SK-N-SH (cell line): ENCODE measurements around the gene ZFYVE26. TPM values are rescaled to one million over a fixed set of nuclear protein-coding genes. Genes with fewer than 3 reads are reported as not detected.
"Not testable (repeated sequence)": the region's sequence is repeated elsewhere in the genome, so short reads cannot be mapped to it uniquely, and the experiment has no call there.

Experiments
- CTCF ChIA-PET: fragments of 300-600, 350-600 bp; formaldehyde crosslinking; extraction: SDS; loops from one replicate; lab custom pipeline; 2021; lab: Yijun Ruan, JAX
- POLR2A ChIA-PET: fragments of 350-600 bp; sonication (Branson Sonifier 250); formaldehyde crosslinking; extraction: SDS; loops from one replicate; lab custom pipeline; 2020; ENCODE audit warnings: antibody characterized with exemption, inconsistent platforms; lab: Yijun Ruan, JAX
- DNase-seq: peaks from one replicate; pipeline ENCODE4 v3.0.0; 2012
- H2AFZ ChIP-seq: fragments of 200-600 bp; sonication (generic); 2 replicates; pipeline ENCODE4 v1.8.1; 2016; ENCODE audit warnings: antibody characterized with exemption, mild to moderate bottlenecking, low read depth
- H3F3A ChIP-seq: fragments of 200-600 bp; sonication (generic); replicated peaks from 2 replicates; pipeline ENCODE3; 2016; ENCODE audit warnings: antibody characterized with exemption, mild to moderate bottlenecking; ENCODE audit not compliant: insufficient read depth
- H3K27ac ChIP-seq, 2 experiments: fragments of 200-500 bp in 1 of 2; fragments of 200-600 bp in 1 of 2; sonication (Bioruptor generic) in 1 of 2; sonication (generic), shearing (Covaris generic) in 1 of 2; 2 replicates each; pipeline versions ENCODE4 v1.5.1 to v1.6.1; 2014 to 2016; ENCODE audit warnings: low read depth in 2 of 2, inconsistent platforms in 1 of 2, low read length in 1 of 2, mild to moderate bottlenecking in 1 of 2, mixed read lengths in 1 of 2
- H3K27me3 ChIP-seq: fragments of 200-600 bp; sonication (generic), shearing (Covaris generic); 2 replicates; pipeline ENCODE4 v1.6.1; 2016; ENCODE audit warnings: mixed run types; ENCODE audit not compliant: insufficient read depth
- H3K36me3 ChIP-seq, 2 experiments: fragments of 200-500 bp in 1 of 2; fragments of 200-600 bp in 1 of 2; sonication (Bioruptor generic) in 1 of 2; sonication (generic) in 1 of 2; replicated peaks in 1 of 2; 2 replicates each; pipeline versions ENCODE3 to v1.5.1; 2014 to 2016; ENCODE audit warnings: low read length in 1 of 2, mild to moderate bottlenecking in 1 of 2; ENCODE audit not compliant: insufficient read depth in 2 of 2, control insufficient read depth in 1 of 2
- H3K4me1 ChIP-seq, 2 experiments: fragments of 200-500 bp in 1 of 2; fragments of 200-600 bp in 1 of 2; sonication (Bioruptor generic) in 1 of 2; sonication (generic), shearing (Covaris generic) in 1 of 2; 2 replicates each; pipeline versions ENCODE4 v1.5.1 to v1.6.1; 2014 to 2016; ENCODE audit warnings: low read depth in 1 of 2, low read length in 1 of 2, mixed run types in 1 of 2; ENCODE audit not compliant: insufficient read depth in 2 of 2, control insufficient read depth in 1 of 2
- H3K4me2 ChIP-seq: fragments of 200-600 bp; sonication (generic), shearing (Covaris generic); 2 replicates; pipeline ENCODE4 v1.6.1; 2017; ENCODE audit warnings: mixed run types
- H3K4me3 ChIP-seq, 2 experiments: fragments of 200-500 bp in 1 of 2; fragments of 200-600 bp in 1 of 2; sonication (Bioruptor generic) in 1 of 2; sonication (generic), shearing (Covaris generic) in 1 of 2; 2 replicates each; pipeline versions ENCODE4 v1.5.1 to v1.8.1; 2014 to 2016; ENCODE audit warnings: low read depth in 2 of 2, inconsistent platforms in 1 of 2, low read length in 1 of 2, mild to moderate bottlenecking in 1 of 2, mixed read lengths in 1 of 2, moderate library complexity in 1 of 2
- H3K79me2 ChIP-seq: fragments of 200-600 bp; sonication (generic); 2 replicates; pipeline ENCODE4 v1.8.1; 2017; ENCODE audit warnings: mild to moderate bottlenecking; ENCODE audit not compliant: insufficient read depth
- H3K9ac ChIP-seq: fragments of 200-600 bp; sonication (generic); 2 replicates; pipeline ENCODE4 v1.6.1; 2017; ENCODE audit warnings: mixed run types
- H3K9me2 ChIP-seq: fragments of 200-600 bp; sonication (generic); 2 replicates; pipeline ENCODE4 v1.6.1; 2017; ENCODE audit warnings: mixed run types
- H3K9me3 ChIP-seq: fragments of 200-600 bp; sonication (generic); 2 replicates; pipeline ENCODE4 v1.6.1; 2017; ENCODE audit warnings: mixed run types, mild to moderate bottlenecking, moderate library complexity
- H4K20me1 ChIP-seq: fragments of 200-600 bp; sonication (generic); 2 replicates; pipeline ENCODE4 v1.6.1; 2017; ENCODE audit warnings: mild to moderate bottlenecking, mixed run types; ENCODE audit not compliant: insufficient read depth
- CHD2 ChIP-seq: fragments of 150-350 bp; IDR thresholded peaks from 2 replicates; pipeline ENCODE4 v1.6.1; 2018; ENCODE audit warnings: low read length; ENCODE audit not compliant: partially characterized antibody
- EP300 ChIP-seq, 2 experiments: IDR thresholded peaks; 2 replicates each; pipeline versions ENCODE4 v1.4.0 to v1.6.1; 2012; ENCODE audit warnings: borderline replicate concordance in 1 of 2, low read depth in 1 of 2, low read length in 1 of 2
- EZH2phosphoT487 ChIP-seq: fragments of 200-600 bp; sonication (generic); IDR thresholded peaks from 2 replicates; pipeline ENCODE4 v1.6.1; 2017; ENCODE audit warnings: low read depth, mixed run types, mild to moderate bottlenecking, antibody characterized with exemption, moderate library complexity, borderline replicate concordance
- FOXJ3 ChIP-seq: sonication (generic); formaldehyde crosslinking; IDR thresholded peaks from 2 replicates; pipeline ENCODE4 v1.5.1; 2020; ENCODE audit warnings: mild to moderate bottlenecking, missing genetic modification reagents
- GABPA ChIP-seq: IDR thresholded peaks from 2 replicates; pipeline ENCODE4 v1.4.0; 2012; ENCODE audit warnings: low read depth, mild to moderate bottlenecking
- GATA2 ChIP-seq: sonication (generic); formaldehyde crosslinking; IDR thresholded peaks from 2 replicates; pipeline ENCODE4 v1.5.0; 2020; ENCODE audit warnings: mild to moderate bottlenecking, missing genetic modification reagents
- IRF3 ChIP-seq: fragments of 150-350 bp; IDR thresholded peaks from 2 replicates; pipeline ENCODE4 v1.6.1; 2016; ENCODE audit warnings: mild to moderate bottlenecking, low read depth, low read length
- JUND ChIP-seq: IDR thresholded peaks from 2 replicates; pipeline ENCODE4 v1.4.0; 2012
- MEF2A ChIP-seq: IDR thresholded peaks from 2 replicates; pipeline ENCODE4 v1.4.0; 2012; ENCODE audit warnings: low read depth, borderline replicate concordance
- NFIC ChIP-seq: IDR thresholded peaks from 2 replicates; pipeline ENCODE4 v1.4.0; 2012; ENCODE audit warnings: borderline replicate concordance
- NRF1 ChIP-seq: IDR thresholded peaks from 2 replicates; pipeline ENCODE4 v1.6.1; 2012; ENCODE audit warnings: low read depth, mild to moderate bottlenecking, low read length
- POLR2AphosphoS5 ChIP-seq: IDR thresholded peaks from 2 replicates; pipeline ENCODE4 v1.6.1; 2012; ENCODE audit warnings: low read depth, low read length
- RAD21 ChIP-seq: IDR thresholded peaks from 2 replicates; pipeline ENCODE4 v1.6.1; 2012; ENCODE audit warnings: mild to moderate bottlenecking, low read length
- RFX5 ChIP-seq: IDR thresholded peaks from 2 replicates; pipeline ENCODE4 v1.6.1; 2012; ENCODE audit warnings: mild to moderate bottlenecking, improper control_type of control experiment, low read length
- SIN3A ChIP-seq: IDR thresholded peaks from 2 replicates; pipeline ENCODE4 v1.6.1; 2012; ENCODE audit warnings: low read depth, mild to moderate bottlenecking, low read length, moderate library complexity, borderline replicate concordance
- SMC3 ChIP-seq: IDR thresholded peaks from 2 replicates; pipeline ENCODE4 v1.6.1; 2012; ENCODE audit warnings: low read depth, low read length, improper control_type of control experiment
- TCF12 ChIP-seq: IDR thresholded peaks from 2 replicates; pipeline ENCODE4 v1.4.0; 2012
- USF1 ChIP-seq: IDR thresholded peaks from 2 replicates; pipeline ENCODE4 v1.4.0; 2012; ENCODE audit warnings: low read depth, borderline replicate concordance
- YY1 ChIP-seq: IDR thresholded peaks from 2 replicates; pipeline ENCODE4 v1.4.0; 2012; ENCODE audit warnings: low read depth, mild to moderate bottlenecking
- WGBS: methylation state at CpG from one replicate; pipeline ENCODE4 v1.1.6; 2017; ENCODE audit warnings: low lambda C conversion rate; 5-methylcytosine and 5-hydroxymethylcytosine counted together
- polyA plus RNA-seq, 3 experiments: library from polyadenylated mRNA; depleted of rRNA; stranded (reverse); fragments of >200 nt; gene quantifications; 2 replicates each; pipeline ENCODE4 v1.2.3, GENCODE V29; 2012

ZFYVE26 gene
- polyA plus RNA-seq, 1 of the 3 experiments (the other 2 are of a cell fraction) = 5.6 TPM

GRCh38 chr14:67703997-67704396, 112.4 kb downstream of the ZFYVE26 start (continued):
- no peak for TF ChIP-seq EP300 (IDR thresholded peaks at IDR 0.05; ENCODE audit: borderline replicate concordance in 1 of 2, low read depth in 1 of 2, low read length in 1 of 2)
- no peak for TF ChIP-seq SMC3
- TF ChIP-seq, all 33 proteins: peak for 0

GRCh38 chr14:67701492-67701891, 114.9 kb downstream of the ZFYVE26 start, which contains the start of gene RDH12:
Gene RDH12, plus strand, starts transcription at chr14:67701886. Its CDS starts 20,757 bp downstream, at chr14:67722643.
- CTCF ChIA-PET = interaction anchor here (1.4 to 11.0 kb wide), 7 partner anchors 14 to 274 kb away, joined by 3 to 208 read pairs (median 9); partner anchors contain the start of genes ARG2 and PIGH
- DNase-seq, H3K9ac ChIP-seq, POLR2A ChIA-PET, H3K79me2 ChIP-seq, H3K4me3 ChIP-seq, H4K20me1 ChIP-seq, H3K36me3 ChIP-seq, H3K9me2 ChIP-seq, H3F3A ChIP-seq, H3K4me2 ChIP-seq, H3K27me3 ChIP-seq, H3K4me1 ChIP-seq, H3K9me3 ChIP-seq, H3K27ac ChIP-seq, H2AFZ ChIP-seq: not testable (repeated sequence)
- 88% methylated on average over 8 of the region's 8 CpGs for WGBS

GRCh38 chr14:67698179-67698578, 118.2 kb downstream of the ZFYVE26 start:
- Histone ChIP-seq H3K4me2 (no peak overlapping the region), H3K9me3 (no peaks in the 10 kb centered on the region), H3F3A (peaks cover 4% of the 10 kb centered on the region), H4K20me1 (peaks cover 10% of the 10 kb centered on the region; the same call in 1 of the 2 replicates), H3K27me3 (no peaks in the 10 kb centered on the region), H2AFZ (no peak overlapping the region), H3K9me2 (no peaks in the 10 kb centered on the region), H3K4me3 (no peak overlapping the region), H3K4me1 (peaks cover 6 to 9% of the 10 kb centered on the region in 2 experiments; a peak in 2 of 4 replicates), H3K9ac (no peak overlapping the region), H3K36me3 (no peaks in the 10 kb centered on the region), H3K27ac (no peak overlapping the region)
- ChIA-PET POLR2A (interaction anchor here (1.1 kb wide), 1 partner anchor 23 kb away, joined by 3 read pairs; no protein-coding TSS in a partner anchor), CTCF (interaction anchor here (0.9 to 1.9 kb wide), 4 partner anchors 25 to 114 kb away, joined by 3 to 7 read pairs (median 4); partner anchors contain the start of gene ARG2)
- DNase-seq = no peak
- 21% methylated on average over 1 of the region's 1 CpG for WGBS
- TF ChIP-seq SIN3A (no peak), CHD2 (no peak), RAD21 (no peak), JUND (no peak), MEF2A (no peak), RFX5 (no peak), FOXJ3 (CRISPR knock-in tag) (no peak), GABPA (no peak), NRF1 (no peak)
- TF ChIP-seq, all 33 proteins: peak for 0
- H3K79me2 ChIP-seq = peaks cover 22% of the 10 kb centered on the region

GRCh38 chr14:67697006-67697405, 119.4 kb downstream of the ZFYVE26 start:
- H2AFZ ChIP-seq = no peak overlapping the region
- TF ChIP-seq CHD2 (no peak), USF1 (no peak), EP300 (IDR thresholded peaks at IDR 0.05; ENCODE audit: borderline replicate concordance in 1 of 2, low read depth in 1 of 2, low read length in 1 of 2) (no peak), NRF1 (no peak), JUND (no peak), TCF12 (no peak), YY1 (no peak), IRF3 (no peak), GATA2 (CRISPR knock-in tag) (no peak), NFIC (no peak), EZH2phosphoT487 (no peak), MEF2A (no peak), POLR2AphosphoS5 (no peak)

More at GRCh38 chr14:67697006-67697405, 119.4 kb downstream of the ZFYVE26 start:
- no peak for DNase-seq
- H3K27me3 ChIP-seq = no peaks in the 10 kb centered on the region
- H3F3A ChIP-seq = peaks cover 4% of the 10 kb centered on the region
- H3K4me1 ChIP-seq = peaks cover 6 to 12% of the 10 kb centered on the region in 2 experiments; a peak in 2 of 4 replicates
- no peak overlapping the region for H3K27ac ChIP-seq
- no peak overlapping the region for H3K9ac ChIP-seq
- H3K4me2 ChIP-seq = no peak overlapping the region
- POLR2A ChIA-PET = no interaction called here
- H3K36me3 ChIP-seq = peaks cover 7 to 8% of the 10 kb centered on the region in 2 experiments
- CTCF ChIA-PET = interaction anchor here (1.2 to 1.9 kb wide), 2 partner anchors 78 to 113 kb away, joined by 4 to 7 read pairs; partner anchors contain the start of gene ARG2
- H4K20me1 ChIP-seq = peaks cover 17% of the 10 kb centered on the region; the same call in 1 of the 2 replicates
- 92% methylated on average over 4 of the region's 4 CpGs for WGBS
- H3K79me2 ChIP-seq = peaks cover 32% of the 10 kb centered on the region
- no peaks in the 10 kb centered on the region for H3K9me3 ChIP-seq
- H3K9me2 ChIP-seq = no peaks in the 10 kb centered on the region
- no peak overlapping the region for H3K4me3 ChIP-seq
